ENCODE data around the gene ASXL2. TPM values are rescaled to one million over a fixed set of nuclear protein-coding genes. Genes with fewer than 3 reads are reported as not detected.

ASXL2 gene
- total RNA-seq, 2 donors from 2014 or later = 16.8 to 17.1 TPM

- Histone ChIP-seq H3K36me3 (peaks cover 32% of the 10 kb centered on the region), H3K27me3 (no peaks in the 10 kb centered on the region), H3K4me1 (no peaks in the 10 kb centered on the region), H3K27ac (no peak overlapping the region), H3K9me3 (no peaks in the 10 kb centered on the region), H3K4me3 (no peak overlapping the region)
- no peak for DNase-seq (ENCODE audit: low spot score)
- no peak for TF ChIP-seq CTCF (IDR thresholded peaks at IDR 0.05)
Observed at GRCh38 chr2:25757906-25758305, 120.4 kb downstream of the ASXL2 start.

- Histone ChIP-seq H3K4me3 (no peak overlapping the region), H3K4me1 (no peaks in the 10 kb centered on the region), H3K27me3 (no peaks in the 10 kb centered on the region), H3K36me3 (peaks cover 45% of the 10 kb centered on the region), H3K9me3 (no peaks in the 10 kb centered on the region), H3K27ac (no peak overlapping the region)
- no peak for DNase-seq (ENCODE audit: low spot score)
- no peak for TF ChIP-seq CTCF (IDR thresholded peaks at IDR 0.05)
Observed at GRCh38 chr2:25756536-25756935, 121.8 kb downstream of the ASXL2 start.

- Histone ChIP-seq H3K4me1 (no peaks in the 10 kb centered on the region), H3K4me3 (no peak overlapping the region), H3K9me3 (no peaks in the 10 kb centered on the region), H3K27ac (no peak overlapping the region), H3K36me3 (peaks cover 65% of the 10 kb centered on the region), H3K27me3 (no peaks in the 10 kb centered on the region)
- TF ChIP-seq CTCF (IDR thresholded peaks at IDR 0.05) = no peak
- DNase-seq (ENCODE audit: low spot score) = no peak
Observed at GRCh38 chr2:25749676-25750075, 128.6 kb downstream of the ASXL2 start.

GRCh38 chr2:25744055-25744454 lies 134.2 kb downstream of the ASXL2 start:
- no peaks in the 10 kb centered on the region for H3K9me3 ChIP-seq
- no peak for TF ChIP-seq CTCF (IDR thresholded peaks at IDR 0.05)
- no peaks in the 10 kb centered on the region for H3K27me3 ChIP-seq
- no peak overlapping the region for H3K27ac ChIP-seq
- peaks cover 54% of the 10 kb centered on the region for H3K36me3 ChIP-seq
- no peaks in the 10 kb centered on the region for H3K4me1 ChIP-seq
- DNase-seq (ENCODE audit: low spot score) = no peak
- H3K4me3 ChIP-seq = no peak overlapping the region

- Histone ChIP-seq H3K4me3 (no peak overlapping the region), H3K4me1 (no peaks in the 10 kb centered on the region), H3K27me3 (no peaks in the 10 kb centered on the region), H3K9me3 (no peaks in the 10 kb centered on the region), H3K36me3 (peaks cover 46% of the 10 kb centered on the region), H3K27ac (no peak overlapping the region)
- DNase-seq (ENCODE audit: low spot score) = no peak
- no peak for TF ChIP-seq CTCF (IDR thresholded peaks at IDR 0.05)
Observed at GRCh38 chr2:25743132-25743830, 135.0 kb downstream of the ASXL2 start.

GRCh38 chr2:25742501-25742900 lies 135.8 kb downstream of the ASXL2 start:
- H3K27me3 ChIP-seq = no peaks in the 10 kb centered on the region
- H3K4me1 ChIP-seq = no peaks in the 10 kb centered on the region
- no peak for DNase-seq (ENCODE audit: low spot score)
- no peaks in the 10 kb centered on the region for H3K9me3 ChIP-seq
- no peak overlapping the region for H3K27ac ChIP-seq
- no peak for TF ChIP-seq CTCF (IDR thresholded peaks at IDR 0.05)
- peaks cover 41% of the 10 kb centered on the region for H3K36me3 ChIP-seq
- no peak overlapping the region for H3K4me3 ChIP-seq
